ENCODE measurements around the gene MTHFS. TPM values are rescaled to one million over a fixed set of nuclear protein-coding genes. Genes with fewer than 3 reads are reported as not detected.

Gene MTHFS
- polyA plus RNA-seq, 1 donor (not counting 4 experiments of a cell fraction or from before 2014, with no cell fraction given) = 33.8 TPM

DNA sequence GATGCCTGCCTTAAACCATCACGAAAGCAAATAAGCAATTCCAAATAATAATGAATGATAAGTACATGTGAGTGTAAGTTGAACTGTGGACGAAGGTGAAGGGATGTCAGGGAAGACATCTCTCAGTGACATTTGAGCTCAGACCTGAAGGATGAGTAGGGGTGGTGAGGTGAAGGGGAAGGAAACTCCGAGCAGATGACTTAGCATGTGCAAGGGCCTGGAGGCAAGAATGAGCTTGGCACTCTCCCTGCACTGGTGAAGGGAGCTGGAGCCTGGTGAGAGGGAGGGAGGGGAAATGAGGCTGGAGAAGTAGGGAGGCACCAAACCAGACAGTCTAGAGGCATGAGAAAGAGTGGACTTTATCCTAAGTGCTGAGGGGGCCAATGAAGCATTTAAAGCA is 84.3 kb downstream of the MTHFS start:
- Histone ChIP-seq H3K4me3 (ENCODE audit: control insufficient read depth in 2 of 3, extremely low read depth in 1 of 3, insufficient read depth in 2 of 3, low read depth in 1 of 3, low read length in 3 of 3) (no peak overlapping the region), H2AFZ (ENCODE audit: control insufficient read depth, low read length) (no peak overlapping the region), H3K79me2 (ENCODE audit: control insufficient read depth, insufficient read depth, low read length) (no peaks in the 10 kb centered on the region), H3K9me3 (ENCODE audit: control insufficient read depth, low read depth, low read length) (no peaks in the 10 kb centered on the region), H3K4me1 (ENCODE audit: control insufficient read depth, extremely low read depth, insufficient read depth, low read length) (peaks cover 5% of the 10 kb centered on the region), H3K27me3 (ENCODE audit: control insufficient read depth, extremely low read depth, insufficient read depth, low read length) (no peaks in the 10 kb centered on the region), H3K27ac (ENCODE audit: control insufficient read depth, insufficient read depth, low read length) (no peak overlapping the region), H3K9me1 (ENCODE audit: control insufficient read depth, extremely low read depth, insufficient read depth, low read length) (no peaks in the 10 kb centered on the region), H3K9ac (ENCODE audit: control insufficient read depth, extremely low read depth, insufficient read depth, low read length) (no peak overlapping the region), H4K20me1 (ENCODE audit: control insufficient read depth, extremely low read depth, insufficient read depth, low read length) (no peaks in the 10 kb centered on the region), H3K36me3 (ENCODE audit: control insufficient read depth in 2 of 2, extremely low read depth in 1 of 2, insufficient read depth in 2 of 2, low read length in 2 of 2) (no peaks in the 10 kb centered on the region), H3K4me2 (ENCODE audit: control insufficient read depth, extremely low read depth, insufficient read depth, low read depth, low read length) (no peak overlapping the region)
- no peak for TF ChIP-seq EZH2 (IDR thresholded peaks at IDR 0.05; ENCODE audit: low read length)
- TF ChIP-seq, protein P1, sequence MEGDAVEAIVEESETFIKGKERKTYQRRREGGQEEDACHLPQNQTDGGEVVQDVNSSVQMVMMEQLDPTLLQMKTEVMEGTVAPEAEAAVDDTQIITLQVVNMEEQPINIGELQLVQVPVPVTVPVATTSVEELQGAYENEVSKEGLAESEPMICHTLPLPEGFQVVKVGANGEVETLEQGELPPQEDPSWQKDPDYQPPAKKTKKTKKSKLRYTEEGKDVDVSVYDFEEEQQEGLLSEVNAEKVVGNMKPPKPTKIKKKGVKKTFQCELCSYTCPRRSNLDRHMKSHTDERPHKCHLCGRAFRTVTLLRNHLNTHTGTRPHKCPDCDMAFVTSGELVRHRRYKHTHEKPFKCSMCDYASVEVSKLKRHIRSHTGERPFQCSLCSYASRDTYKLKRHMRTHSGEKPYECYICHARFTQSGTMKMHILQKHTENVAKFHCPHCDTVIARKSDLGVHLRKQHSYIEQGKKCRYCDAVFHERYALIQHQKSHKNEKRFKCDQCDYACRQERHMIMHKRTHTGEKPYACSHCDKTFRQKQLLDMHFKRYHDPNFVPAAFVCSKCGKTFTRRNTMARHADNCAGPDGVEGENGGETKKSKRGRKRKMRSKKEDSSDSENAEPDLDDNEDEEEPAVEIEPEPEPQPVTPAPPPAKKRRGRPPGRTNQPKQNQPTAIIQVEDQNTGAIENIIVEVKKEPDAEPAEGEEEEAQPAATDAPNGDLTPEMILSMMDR (optimal IDR thresholded peaks at IDR 0.05 in 1 of 3, IDR thresholded peaks at IDR 0.05 in 1 of 3, conservative IDR thresholded peaks at IDR 0.05 in 1 of 3; ENCODE audit: extremely low read depth in 1 of 3, insufficient read depth in 2 of 3, low read length in 3 of 3) = no peak
- DNase-seq (ENCODE audit: low read depth, low spot score) (no peak), FAIRE-seq (peak; percentile 20)
- dilution Hi-C loops (cut with MboI; ENCODE audit: extremely low pct_ligation_motif_present, low sequenced_read_pairs) = no loop called here

- no peaks in the 10 kb centered on the region for H3K9me1 ChIP-seq (ENCODE audit: control insufficient read depth, extremely low read depth, insufficient read depth, low read length)
- H3K9me3 ChIP-seq (ENCODE audit: control insufficient read depth, low read depth, low read length) = no peaks in the 10 kb centered on the region
- FAIRE-seq (no peak), DNase-seq (ENCODE audit: low read depth, low spot score) (no peak)
- no peak overlapping the region for H3K4me3 ChIP-seq (ENCODE audit: control insufficient read depth in 2 of 3, extremely low read depth in 1 of 3, insufficient read depth in 2 of 3, low read depth in 1 of 3, low read length in 3 of 3)
- H3K27ac ChIP-seq (ENCODE audit: control insufficient read depth, insufficient read depth, low read length) = no peak overlapping the region
- dilution Hi-C loops (cut with MboI; ENCODE audit: extremely low pct_ligation_motif_present, low sequenced_read_pairs) = no loop called here
- H3K79me2 ChIP-seq (ENCODE audit: control insufficient read depth, insufficient read depth, low read length) = no peaks in the 10 kb centered on the region
- H2AFZ ChIP-seq (ENCODE audit: control insufficient read depth, low read length) = no peak overlapping the region
- no peaks in the 10 kb centered on the region for H3K27me3 ChIP-seq (ENCODE audit: control insufficient read depth, extremely low read depth, insufficient read depth, low read length)
- H3K4me1 ChIP-seq (ENCODE audit: control insufficient read depth, extremely low read depth, insufficient read depth, low read length) = peaks cover 5% of the 10 kb centered on the region
- TF ChIP-seq EZH2 (IDR thresholded peaks at IDR 0.05; ENCODE audit: low read length) = no peak
- no peaks in the 10 kb centered on the region for H3K36me3 ChIP-seq (ENCODE audit: control insufficient read depth in 2 of 2, extremely low read depth in 1 of 2, insufficient read depth in 2 of 2, low read length in 2 of 2)
- H3K9ac ChIP-seq (ENCODE audit: control insufficient read depth, extremely low read depth, insufficient read depth, low read length) = no peak overlapping the region
- H3K4me2 ChIP-seq (ENCODE audit: control insufficient read depth, extremely low read depth, insufficient read depth, low read depth, low read length) = no peak overlapping the region
- no peaks in the 10 kb centered on the region for H4K20me1 ChIP-seq (ENCODE audit: control insufficient read depth, extremely low read depth, insufficient read depth, low read length)
Measured at GRCh38 chr15:79811406-79812405, 85.1 kb downstream of the MTHFS start.
